ENCODE data around the gene PDAP1.
"Not testable (repeated sequence)": the region's sequence is repeated elsewhere in the genome, so short reads cannot be mapped to it uniquely, and the experiment has no call there.

The PDAP1 gene

DNA sequence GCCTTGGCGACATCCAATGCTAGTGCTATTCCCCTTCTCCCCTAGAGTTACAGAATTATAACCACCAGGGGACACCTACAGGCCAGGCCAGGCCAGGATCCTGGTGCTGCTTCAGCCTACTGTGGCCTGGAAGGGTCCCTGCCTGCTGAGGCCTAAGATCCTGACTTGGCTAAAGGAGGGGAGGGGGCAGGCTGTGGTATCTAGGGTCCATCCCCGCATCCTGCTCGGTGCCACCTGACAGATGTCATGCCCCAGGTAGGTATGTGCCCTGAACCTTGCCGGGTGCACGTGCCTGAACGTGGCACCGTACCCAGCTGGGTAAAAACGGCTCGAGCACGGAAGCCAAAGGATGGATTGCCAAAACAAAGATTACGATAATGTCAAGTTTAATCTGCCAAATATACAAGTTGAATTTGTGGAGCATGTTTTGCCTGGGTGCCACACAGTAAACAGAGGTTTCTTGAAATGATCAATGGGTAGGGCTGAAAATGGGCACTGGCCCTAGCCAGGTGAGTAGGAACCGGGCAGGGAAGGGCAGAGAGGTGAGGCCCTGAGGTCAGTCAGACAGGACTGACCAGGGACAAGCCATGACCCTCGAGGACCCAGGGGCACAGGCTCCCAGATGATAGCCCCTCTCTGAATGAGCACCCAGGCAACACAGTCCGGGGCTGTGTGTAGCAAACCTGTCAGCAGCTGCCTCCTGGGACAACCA lies 12.6 kb downstream of the PDAP1 start:
- DNase-seq: no peak

DNA sequence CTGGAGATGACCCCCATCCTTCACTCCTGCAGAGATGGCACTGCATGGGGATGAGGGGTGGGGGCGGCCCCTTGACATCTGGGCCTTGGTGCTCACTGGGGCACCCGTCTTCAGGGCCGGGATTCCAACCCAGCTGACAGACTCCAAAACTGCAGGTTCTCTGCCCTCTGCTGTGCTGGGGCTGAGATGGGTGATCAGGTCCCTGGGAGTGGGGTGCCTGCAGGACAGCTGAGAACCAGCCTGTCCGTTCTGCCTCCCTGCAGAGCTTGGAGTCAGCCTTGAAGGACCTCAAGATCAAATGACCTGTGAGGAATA lies 14.3 kb downstream of the PDAP1 start:
- DNase-seq: no peak

DNA sequence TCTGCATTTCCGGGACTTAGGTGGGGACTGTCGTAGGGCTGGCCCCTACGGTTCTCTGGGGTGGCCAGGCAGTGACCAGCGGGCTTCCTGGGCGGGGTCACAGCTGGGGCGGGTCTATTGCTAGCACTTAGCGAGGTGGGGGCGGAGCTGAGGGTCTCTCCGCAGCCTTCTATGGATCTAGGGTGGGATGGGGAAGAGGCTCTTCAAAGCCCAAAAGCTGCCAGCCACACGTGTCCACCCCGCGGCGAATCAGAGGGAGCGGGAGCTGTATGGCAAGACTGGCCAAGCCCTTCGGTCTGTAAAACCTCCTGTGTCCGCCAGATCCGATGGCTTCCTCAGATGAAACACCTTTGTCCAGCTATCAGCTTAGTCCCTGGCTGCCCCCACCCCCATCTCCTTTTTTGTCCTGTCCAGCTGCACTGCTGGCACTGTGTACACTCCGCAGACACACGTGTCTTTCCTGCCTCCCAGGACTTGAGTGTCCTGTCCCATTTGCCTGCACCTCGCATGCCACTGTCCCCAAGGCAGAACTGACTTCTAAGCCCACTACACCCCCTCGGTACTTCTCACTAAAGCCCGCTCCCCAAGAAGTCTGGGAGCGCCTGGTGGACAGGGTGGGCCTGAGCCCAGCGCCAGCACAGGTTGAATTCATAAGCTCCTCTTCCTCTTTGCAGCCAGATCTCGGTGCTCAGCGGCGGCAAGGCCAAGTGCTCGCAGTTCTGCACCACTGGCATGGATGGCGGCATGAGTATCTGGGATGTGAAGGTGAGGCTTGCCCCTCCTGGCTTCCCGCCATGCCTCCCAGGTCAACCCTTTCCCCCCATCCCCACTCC lies 14.8 kb downstream of the PDAP1 start:
- DNase-seq: no peak

DNA sequence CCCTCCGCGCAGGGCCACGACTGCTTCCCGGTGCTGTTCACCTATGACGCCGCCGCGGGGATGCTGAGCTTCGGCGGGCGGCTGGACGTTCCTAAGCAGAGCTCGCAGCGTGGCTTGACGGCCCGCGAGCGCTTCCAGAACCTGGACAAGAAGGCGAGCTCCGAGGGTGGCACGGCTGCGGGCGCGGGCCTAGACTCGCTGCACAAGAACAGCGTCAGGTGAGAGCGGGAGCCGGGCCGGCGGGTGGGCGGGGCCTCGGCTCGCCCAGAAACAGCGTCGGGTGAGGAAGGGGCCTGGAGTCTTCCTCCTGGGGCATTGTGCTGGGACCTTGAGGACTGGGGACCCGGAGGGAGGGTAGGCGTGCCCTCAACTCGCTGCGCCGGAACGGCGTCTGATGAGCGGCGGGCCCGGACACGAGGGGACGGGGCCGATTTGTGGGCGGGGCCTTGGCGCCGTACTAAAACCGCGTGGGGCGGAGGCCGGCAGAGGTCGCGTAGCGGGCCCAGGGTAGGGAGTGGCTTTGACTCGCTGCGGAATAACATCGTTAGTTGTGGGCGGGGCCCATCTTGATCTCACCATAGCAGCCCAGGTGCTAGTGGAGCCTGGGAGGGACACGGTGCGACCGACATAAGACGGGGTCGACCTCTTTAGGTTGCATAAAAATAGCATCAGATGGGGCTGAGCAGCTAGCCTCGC lies 15.6 kb downstream of the PDAP1 start:
- peak; percentile 75 for DNase-seq

DNA sequence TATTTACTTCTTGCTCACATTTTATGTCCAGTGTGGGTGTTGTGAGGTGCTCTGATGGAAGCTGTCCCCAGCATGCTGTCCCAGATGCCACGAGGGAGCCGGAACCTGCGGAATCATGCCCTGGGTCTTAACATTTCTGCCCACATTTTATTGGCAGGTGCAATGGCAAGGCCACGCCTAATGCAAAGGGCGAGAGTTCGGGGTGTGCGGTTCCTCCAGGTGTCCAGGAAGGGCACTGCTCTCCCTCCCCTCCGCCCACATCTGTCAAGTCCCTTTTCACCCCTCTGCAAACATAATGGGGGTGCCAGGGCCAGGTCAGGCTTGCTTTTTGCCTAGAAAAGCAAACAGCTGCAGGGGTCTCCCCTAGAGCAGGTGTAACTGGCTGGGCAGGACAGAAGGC lies 16.4 kb downstream of the PDAP1 start:
- DNase-seq: no peak

DNA sequence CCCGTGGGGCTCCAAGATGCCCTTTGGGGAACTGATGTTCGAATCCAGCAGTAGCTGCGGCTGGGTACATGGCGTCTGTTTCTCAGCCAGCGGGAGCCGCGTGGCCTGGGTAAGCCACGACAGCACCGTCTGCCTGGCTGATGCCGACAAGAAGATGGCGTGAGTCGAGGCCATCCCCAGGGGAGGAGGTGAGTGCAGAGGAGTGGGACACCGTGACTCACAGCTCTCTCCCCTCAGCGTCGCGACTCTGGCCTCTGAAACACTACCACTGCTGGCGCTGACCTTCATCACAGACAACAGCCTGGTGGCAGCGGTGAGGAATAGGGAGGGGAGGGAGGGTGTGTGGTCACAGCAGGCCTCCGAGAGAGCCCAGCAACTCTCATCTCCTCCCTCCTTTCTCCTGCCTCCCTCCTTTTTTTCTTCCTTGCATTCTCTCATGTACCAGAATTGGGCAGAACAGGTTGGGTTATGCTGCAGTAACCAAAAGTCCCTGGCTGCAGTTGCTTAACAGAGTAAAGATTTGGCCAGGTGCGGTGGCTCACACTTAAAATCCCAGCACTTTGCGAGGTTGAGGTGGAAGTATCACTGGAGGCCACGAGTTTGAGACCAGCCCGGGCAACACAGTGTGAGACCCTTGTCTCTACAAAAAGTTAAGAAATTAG lies 17.3 kb downstream of the PDAP1 start:
- DNase-seq: no peak

DNA sequence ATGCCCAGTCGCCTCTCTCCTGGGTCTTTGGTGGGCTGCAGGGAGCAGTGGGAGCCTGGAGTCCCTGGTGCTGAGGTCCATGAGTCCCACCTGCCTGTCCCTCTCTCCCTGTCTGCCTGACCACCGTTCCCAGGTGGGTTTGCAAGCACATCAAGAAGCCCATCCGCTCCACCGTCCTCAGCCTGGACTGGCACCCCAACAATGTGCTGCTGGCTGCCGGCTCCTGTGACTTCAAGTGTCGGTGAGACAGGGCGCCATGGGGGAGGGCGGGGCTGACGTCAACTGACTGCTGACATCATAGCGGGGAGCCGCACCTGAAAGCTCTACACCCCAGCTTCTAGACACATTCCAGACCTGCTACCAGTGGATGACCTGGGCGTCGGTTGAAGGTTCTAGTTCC lies 18.6 kb downstream of the PDAP1 start:
- DNase-seq: no peak

DNA sequence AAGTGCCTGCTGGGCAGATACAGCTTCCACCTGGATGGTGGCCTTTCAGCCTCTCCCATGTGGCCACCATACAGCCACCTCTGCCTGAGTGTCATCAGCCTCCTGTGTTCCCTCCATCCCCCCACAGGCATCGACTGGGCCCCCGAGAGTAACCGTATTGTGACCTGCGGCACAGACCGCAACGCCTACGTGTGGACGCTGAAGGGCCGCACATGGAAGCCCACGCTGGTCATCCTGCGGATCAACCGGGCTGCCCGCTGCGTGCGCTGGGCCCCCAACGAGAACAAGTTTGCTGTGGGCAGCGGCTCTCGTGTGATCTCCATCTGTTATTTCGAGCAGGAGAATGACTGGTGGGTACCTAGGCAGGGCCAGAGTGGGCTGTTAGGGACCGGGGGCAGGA lies 20.5 kb downstream of the PDAP1 start:
- DNase-seq: no peak

DNA sequence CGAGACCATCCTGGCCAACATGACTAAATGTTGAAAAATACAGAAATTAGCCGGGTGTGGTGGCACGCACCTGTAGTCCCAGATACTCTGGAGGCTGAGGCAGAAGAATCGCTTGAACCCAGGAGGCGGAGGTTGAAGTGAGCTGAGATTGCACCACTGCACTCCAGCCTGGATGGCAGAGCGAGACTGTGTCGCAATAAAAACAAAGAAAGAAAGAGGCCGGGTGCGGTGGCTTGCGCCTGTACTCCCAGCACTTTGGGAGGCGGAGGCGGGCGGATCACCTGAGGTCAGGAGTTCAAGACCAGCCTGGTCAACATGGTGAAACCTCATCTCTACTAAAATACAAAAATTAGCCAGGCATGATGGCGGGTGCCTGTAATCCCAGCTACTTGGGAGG lies 21.2 kb downstream of the PDAP1 start:
- DNase-seq: not testable (repeated sequence)

DNA sequence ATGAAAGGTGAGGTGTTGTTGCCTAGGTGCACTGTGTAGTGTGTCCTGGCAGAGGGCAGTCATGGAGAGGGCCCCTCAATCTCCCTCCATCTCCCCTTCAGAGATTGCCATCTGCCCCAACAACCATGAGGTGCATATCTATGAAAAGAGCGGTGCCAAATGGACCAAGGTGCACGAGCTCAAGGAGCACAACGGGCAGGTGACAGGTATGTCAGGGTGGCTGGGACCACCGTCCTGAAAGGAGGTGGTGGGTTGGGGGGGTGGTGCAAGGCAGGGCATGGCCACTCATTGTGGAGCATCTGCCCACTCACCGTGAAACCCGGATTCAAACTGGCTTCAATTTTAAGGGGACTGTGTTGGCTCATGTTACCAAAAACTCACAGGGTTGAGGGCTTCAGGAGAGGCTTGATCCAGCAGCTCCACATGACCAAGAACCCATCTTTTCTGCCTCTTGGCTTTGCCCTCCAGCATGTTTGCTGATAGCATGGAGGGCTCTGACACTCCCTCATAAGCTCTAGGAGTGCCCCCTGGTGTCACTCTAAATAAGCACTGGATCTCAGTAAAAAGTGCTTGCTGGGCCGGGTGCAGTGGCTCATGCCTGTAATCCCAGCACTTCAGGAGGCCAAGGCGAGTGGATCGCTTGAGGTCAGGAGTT lies 21.7 kb downstream of the PDAP1 start:
- no peak for DNase-seq

DNA sequence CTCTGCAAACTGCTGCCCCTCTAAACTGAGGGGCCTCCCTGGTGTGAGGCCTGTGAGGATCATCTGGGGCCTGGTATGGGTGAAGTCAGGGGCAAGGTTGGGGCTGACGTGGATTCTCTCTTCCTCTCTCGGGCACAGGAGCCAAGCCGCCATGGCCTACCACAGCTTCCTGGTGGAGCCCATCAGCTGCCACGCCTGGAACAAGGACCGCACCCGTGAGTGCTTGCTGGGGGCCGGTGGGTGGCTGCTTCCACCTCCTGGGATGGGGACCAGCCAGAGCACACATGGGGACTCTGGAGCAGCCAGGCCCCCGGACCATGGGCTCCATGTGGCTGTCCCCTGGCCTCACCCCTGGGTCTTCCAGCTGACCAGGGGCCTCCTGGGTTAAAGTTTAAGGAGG lies 22.8 kb downstream of the PDAP1 start:
- DNase-seq: no peak

DNA sequence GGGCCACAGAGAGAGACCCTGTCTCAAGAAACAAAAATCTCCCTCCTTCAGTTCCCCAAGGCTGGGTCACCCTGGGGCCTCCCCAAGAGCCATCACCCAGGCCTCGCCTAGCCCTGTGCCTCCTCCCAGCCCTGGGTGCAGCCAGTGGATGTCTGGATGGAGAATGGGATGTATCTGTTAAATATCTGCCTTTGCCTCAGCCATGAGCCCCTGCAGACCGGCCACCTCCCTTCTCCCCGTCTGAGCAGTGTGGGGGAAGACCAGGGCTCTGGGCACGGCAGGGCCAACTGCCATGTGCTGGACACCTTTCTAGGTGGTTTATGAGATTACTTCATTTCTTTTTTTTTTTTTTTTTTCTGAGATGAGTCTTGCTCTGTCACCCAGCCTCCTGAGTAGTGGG lies 23.9 kb downstream of the PDAP1 start:
- DNase-seq: no peak

DNA sequence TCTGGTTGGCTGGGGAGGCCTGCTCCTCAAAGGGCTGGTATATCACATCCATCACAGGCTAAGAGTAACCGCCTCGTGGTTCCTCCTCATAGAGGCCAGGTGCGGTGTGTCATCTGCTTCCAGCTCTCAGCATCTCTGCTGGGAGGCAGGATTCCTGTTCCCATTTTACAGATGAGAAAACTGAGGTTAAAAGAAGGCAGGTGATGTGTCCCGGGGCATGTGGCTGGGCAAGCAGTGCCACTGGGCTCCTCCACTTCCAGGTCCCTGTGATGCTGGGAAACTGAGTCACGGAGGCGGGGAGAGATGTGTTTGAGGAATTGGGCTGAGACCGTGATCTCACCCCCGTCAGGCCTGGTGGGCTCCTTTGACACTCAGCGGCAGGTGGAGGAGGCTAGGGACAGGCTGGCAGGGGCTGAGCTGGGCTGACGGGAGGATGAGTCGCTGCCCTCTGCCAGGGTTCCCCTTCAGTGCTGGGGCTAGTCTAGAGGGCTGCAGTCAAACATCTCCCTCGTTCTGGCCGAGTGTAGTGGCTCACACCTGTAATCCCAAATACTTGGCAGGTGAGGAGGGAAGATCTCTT lies 24.5 kb downstream of the PDAP1 start:
- DNase-seq: no peak

DNA sequence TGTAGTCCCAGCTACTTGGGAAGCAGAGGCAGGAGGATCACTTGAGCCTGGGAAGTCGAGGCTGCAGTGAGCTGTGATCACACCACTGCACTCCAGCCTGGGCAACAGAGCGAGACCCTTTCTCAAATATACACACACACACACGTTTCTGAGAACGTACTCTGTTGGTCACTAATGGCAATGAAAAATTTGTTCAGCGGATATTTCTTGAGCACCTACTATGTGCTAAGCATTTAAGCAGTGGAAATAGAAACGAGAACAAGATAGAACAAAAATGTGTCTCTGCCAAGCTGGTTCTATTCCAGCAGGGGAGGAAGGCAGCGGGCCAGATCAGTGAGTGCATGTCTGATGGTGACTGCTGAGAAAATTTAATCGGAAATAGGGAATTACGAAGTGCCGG lies 25.2 kb downstream of the PDAP1 start:
- DNase-seq: no peak

DNA sequence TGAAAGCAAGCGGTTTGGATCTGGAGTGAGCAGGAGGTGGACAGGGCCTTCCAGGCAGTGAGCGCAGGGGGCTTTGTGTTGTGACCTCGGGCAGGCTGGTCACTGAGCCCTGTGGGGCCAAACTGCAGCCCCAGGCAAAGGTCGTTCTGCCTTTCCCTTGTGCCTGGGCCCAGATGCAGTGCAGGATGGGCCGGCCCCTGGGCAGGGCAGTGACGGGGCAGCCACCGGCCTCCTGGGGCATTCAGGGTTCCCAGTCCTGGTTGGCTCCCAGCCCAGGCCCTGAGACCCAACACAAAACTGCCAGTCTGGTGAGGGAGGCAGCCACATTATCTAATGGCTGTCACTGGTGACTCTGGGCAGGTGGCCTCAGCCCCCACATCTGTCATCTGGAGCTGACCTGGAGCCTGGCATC lies 26.7 kb downstream of the PDAP1 start:
- no peak for DNase-seq

DNA sequence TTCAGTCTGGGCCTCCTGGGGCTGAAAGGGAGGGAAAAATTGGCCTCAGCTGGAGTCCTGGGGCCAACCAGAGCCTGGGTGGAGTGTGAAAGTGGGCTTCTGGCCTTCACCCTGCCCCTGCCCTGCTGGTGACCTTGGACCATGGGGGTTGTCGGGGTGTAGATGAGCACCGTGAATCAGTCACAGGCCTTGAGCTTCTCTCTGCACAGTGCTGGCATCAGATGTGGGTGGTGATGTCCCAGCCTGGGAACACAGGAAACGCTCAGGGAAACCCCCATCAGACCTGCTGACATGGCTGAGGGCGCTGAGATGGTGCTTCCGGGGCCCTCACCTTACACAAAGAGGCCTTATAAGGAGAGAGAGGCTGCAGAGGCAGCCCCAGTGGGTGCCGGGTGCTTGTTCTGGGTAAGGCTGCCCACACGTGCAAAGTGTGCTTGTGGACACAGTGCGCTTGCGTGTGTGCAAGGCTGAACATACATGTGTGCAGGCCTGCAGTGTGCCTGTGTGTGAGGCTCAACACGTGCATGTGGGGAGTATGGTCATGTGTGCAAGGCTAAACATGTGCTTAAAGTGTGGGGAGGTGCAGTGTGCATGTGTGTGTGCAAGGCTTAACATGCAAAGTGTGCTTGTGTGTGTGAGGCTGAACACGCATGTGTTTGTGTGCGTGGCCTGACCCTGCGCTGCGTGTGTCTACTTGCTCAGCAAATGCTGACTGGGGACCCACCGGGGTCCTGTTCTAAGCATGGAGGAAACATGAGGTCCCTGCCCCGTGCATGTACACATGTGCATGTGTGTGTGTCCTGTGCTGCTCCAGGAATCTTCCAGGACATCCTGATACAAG lies 27.4 kb downstream of the PDAP1 start:
- no peak for DNase-seq

DNA sequence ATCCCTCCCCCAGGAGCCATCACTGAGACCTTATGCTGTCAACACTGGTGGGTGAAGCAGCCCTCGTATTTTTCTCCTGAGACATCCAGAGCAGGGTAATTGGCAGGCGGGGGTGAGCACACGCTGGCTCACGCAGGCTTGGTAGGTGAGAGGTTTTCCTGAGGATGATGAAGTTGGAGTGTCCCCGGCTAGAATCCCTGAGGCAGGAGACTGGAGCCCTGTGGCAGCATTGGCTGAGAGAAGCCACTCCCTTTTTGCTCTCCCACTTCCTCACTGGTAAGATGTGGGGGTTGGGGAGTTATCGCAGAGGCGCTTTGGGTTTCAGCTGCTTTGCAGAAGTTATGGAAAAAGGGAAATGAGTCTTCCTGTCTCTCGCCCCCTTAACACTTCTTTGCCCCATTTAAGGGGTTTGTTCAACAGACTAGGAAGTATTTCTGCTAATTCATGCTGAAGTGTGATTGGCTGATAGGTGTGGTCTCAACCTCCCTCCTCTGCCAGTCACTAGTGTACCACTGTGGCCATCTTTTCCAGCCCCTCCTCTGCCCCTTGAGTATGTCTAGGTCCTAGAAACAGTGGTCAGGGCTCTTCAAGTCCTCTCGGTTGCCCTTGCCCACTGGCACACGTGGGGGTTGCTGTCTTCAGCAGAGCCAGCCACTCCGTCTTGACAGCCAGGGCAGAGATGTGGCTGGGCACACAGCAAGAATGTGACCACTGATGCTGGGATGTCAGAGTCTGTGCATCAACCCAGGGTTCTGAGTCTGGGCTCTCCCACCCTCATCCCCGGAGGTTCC lies 28.2 kb downstream of the PDAP1 start:
- DNase-seq: no peak

DNA sequence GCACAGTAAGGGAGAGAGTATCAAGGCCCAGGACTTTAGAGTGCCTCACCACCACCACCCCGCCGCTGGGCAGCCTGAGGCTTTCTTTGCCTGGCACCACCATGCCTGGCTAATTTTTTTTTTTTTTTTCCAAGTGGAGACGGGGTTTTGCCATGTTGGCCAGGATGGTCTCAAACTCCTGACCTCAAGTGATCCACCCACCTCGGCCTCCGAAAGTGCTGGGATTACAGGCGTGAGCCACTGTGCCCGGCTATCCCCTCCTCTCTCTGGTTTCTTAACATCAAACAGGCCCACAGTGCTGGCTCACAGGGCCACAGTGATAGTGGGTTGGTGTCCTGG lies 28.7 kb downstream of the PDAP1 start:
- DNase-seq: not testable (repeated sequence)

DNA sequence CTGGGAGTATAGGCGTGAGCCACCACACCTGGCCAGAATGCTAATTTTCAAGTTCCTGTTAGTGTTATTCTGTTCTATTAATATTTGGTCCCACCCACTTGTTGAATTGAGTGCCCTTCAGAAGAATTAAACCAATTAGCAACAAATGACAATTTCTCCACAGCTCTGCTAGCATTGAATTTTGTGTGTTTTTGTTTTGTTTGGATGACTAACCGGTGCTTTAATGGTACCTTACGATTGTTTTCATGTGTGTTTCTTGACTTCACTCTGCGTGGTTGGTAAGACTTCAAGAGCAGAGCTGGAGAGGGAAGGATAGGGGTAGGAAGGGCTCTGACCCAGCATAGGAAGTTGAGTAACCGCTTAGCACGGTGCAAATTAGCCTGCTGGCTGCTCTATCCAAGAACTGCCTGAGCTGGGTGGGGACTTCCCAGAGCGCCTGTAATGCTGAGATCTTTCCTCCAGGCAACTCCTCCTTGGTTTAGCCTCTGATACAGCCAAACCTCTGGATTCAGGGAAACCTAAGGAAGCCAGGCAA lies 29.3 kb downstream of the PDAP1 start:
- DNase-seq: no peak

DNA sequence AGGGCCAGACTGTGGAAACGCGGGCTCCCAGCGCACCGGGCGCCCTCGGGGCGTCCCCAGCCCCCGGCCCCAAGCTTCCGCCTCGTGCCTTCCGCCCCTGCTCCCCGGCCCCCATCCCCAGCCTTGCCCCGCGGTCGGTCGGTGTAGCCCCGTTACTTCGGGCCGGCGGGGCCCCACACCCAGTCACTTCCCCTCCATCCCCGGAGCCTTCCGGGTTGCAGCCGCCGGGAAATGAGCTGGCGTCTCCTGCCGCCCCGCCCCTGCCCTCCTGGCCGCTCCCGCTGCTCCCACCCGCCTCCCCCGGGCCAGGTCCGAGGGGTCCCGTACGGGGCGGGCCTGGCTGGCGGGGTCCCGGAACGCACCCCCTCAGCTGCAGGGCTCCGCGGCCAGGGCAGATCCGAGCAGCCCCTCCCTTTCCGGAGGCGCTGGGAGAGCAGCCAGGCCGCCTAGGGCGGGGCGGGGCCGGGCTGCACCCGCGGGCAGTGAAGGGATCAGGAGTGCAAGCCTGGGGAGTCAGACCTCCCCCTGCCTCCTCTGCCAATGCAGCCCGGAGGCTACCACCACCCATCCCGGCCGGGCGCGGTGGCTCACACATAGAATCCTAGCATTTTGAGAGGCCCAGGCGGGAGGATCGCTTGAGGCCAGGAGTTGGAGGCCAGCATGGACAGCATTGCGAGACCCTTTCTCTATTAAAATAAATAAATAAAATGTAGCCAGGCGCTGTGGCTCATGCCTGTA lies 33.2 kb downstream of the PDAP1 start:
- peak; percentile 30 for DNase-seq

All from NCI-H1436 (cell line).